ENCODE results near the gene TFAP2D.

The TFAP2D gene

DNA sequence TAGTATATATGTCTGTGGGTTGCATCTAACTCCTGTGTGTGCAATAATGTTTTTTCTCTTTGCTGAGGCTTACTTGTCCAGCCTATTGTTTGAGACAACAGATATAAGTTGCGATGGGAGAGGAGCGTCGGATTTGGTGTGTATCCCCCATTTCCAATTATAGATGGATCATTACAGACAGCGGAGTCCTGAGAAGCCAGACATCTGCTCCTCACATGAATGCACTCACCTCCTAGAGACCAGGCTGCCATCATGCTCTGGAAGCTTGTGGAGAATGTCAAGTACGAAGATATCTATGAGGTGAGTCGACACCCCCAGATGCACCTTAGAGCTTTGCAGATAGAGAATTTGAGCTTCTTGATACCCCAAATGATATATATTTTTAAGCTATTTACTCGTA lies 105.3 kb downstream of the TFAP2D start, which contains the start of gene TFAP2B:
Gene TFAP2B, plus strand, starts transcription at position 199 of the 400 bp plus-strand sequence. Its CDS starts 21 bp downstream, at position 220.
- ChIA-PET POLR2A (ENCODE audit: low non-redundant PET) (no interaction called here), CTCF (interaction anchor here (0.6 kb wide), 1 partner anchor 10 kb away, joined by 3 read pairs; no protein-coding TSS in a partner anchor)
- TF ChIP-seq, protein P1, sequence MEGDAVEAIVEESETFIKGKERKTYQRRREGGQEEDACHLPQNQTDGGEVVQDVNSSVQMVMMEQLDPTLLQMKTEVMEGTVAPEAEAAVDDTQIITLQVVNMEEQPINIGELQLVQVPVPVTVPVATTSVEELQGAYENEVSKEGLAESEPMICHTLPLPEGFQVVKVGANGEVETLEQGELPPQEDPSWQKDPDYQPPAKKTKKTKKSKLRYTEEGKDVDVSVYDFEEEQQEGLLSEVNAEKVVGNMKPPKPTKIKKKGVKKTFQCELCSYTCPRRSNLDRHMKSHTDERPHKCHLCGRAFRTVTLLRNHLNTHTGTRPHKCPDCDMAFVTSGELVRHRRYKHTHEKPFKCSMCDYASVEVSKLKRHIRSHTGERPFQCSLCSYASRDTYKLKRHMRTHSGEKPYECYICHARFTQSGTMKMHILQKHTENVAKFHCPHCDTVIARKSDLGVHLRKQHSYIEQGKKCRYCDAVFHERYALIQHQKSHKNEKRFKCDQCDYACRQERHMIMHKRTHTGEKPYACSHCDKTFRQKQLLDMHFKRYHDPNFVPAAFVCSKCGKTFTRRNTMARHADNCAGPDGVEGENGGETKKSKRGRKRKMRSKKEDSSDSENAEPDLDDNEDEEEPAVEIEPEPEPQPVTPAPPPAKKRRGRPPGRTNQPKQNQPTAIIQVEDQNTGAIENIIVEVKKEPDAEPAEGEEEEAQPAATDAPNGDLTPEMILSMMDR (conservative IDR thresholded peaks at IDR 0.05; ENCODE audit: low read depth) = no peak
- DNase-seq (ENCODE audit: low spot score) = no peak
- H3K27ac ChIP-seq = no peak within 1 kb of the TSS

DNA sequence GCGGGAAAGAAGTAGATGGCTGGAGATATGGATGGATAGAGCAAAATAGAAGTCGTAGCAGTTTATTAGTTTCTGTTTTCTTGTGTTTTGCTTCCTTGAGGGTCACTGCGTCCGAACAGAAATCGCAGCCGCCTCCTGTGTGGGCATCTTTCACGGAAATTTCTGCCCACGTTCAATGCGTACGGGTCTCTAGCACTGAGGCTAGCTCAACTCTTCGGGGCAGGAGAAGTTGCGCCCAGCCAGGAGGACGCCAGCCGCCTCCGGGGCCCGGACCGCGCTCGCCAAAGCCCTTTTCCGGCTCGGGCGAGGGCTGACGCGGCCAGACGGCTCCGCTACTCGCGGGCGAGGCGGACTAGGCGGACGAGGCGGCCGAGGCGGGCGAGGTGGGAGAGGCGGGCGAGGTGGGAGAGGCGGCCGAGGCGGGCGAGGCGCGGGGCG lies 106.2 kb downstream of the TFAP2D start:
- ChIA-PET CTCF (interaction anchor here (0.6 to 0.8 kb wide), 2 partner anchors 10 to 32 kb away, joined by 3 to 4 read pairs; no protein-coding TSS in a partner anchor), POLR2A (ENCODE audit: low non-redundant PET) (no interaction called here)
- no peak for DNase-seq (ENCODE audit: low spot score)
- H3K27ac ChIP-seq = no peak overlapping the region
- TF ChIP-seq, protein P1 (conservative IDR thresholded peaks at IDR 0.05; ENCODE audit: low read depth) = no peak

DNA sequence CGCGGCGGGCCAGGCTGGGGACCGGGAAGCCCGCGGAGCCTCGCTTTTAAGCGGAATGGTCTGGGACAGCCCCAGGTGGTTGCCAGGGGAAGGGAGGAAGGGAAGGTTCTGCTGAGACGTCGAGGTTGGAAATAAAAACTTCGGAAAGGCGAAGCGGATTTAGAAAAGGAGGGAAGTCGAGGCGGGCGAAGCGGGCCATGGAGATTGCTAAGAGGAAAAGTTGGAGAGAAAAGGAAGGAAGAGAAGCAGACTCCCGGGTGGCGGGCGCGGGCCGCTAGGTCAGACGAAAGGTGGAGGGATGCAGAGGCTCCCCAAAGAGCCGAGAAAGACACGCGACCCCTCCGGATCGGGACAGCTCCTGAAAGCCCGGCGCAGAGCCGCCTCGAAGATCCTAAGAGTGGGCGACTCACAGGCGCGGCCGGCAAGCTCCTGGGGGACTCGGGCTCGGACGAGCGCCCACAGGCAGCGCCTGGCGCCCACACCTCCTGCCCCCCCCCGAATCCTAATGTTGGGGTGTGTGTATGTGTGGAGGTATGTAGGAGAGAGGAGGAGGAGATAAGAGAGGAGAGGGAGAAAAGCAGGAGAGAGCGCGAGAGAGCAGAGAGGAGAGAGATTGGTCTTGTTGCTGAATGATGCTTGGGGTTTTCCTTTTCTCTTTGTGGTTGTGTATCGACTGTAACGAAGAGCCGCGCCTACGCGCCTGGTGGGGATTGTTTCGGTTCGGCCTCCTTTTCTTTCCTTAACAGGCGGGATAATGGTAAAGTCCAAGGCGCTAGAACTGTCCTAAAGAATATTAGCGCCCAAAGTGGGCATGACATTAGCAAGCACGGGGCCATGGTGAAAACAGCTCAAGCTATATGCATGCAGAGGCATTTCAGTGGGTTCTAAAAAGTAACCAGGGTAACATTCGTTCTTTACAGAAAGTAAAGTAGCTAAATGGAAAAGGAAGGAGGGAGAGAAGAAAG lies 106.9 kb downstream of the TFAP2D start:
- no peak for DNase-seq (ENCODE audit: low spot score)
- no peak overlapping the region for H3K27ac ChIP-seq
- ChIA-PET POLR2A (ENCODE audit: low non-redundant PET) (no interaction called here), CTCF (interaction anchor here (0.6 to 0.8 kb wide), 2 partner anchors 26 to 31 kb away, joined by 3 to 4 read pairs; no protein-coding TSS in a partner anchor)
- TF ChIP-seq, protein P1 (conservative IDR thresholded peaks at IDR 0.05; ENCODE audit: low read depth) = no peak

DNA sequence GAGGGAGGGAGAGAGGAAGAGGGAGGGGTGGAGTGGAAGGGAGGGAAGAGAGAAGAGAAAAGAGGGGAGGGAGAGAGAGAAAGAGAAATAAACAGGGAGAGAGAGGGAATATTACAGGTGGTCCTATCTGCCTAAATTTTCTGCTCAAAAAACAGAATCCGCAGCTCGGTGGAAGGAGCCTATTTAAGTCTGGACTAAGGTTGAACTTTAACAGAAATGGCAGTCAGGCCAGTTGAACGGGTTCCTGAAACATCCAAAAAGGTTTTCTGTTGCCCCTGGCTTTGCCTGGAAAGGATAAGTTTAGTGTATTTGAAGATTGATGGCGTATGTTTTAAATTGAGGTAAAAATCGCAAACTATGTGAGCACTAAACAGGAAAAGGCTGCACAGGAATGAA lies 107.5 kb downstream of the TFAP2D start:
- ChIA-PET CTCF (no interaction called here), POLR2A (ENCODE audit: low non-redundant PET) (no interaction called here)

DNA sequence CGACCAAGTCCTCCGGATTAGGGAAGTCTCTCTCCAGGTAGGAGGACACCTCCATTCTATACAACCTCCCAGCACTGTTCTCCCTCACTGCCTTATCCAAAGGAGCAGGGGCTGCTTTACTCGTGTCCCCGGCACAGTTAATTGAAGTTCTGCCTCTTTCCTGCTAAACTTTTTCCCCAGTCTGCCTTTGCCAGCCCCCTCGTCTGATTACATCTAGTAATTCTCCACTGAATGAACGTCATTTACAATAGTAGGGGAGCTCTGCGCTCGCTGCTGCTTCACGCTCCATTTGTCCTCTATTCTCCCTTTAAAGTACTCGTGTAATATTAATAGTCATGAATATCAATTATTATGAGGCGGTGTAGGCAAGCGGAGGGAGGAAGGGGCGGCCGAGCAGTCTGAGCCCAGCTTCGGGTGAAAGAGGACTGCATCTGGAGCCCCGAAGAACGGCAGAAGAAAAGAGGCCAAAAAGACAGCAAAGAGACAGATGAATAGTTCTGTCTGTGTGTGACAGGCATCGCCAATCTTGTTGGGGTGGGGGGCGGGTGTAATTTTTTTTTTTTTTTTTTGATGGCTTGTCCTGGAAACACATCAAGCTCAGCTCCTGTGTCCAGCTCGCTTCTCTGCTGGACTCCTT lies 108.2 kb downstream of the TFAP2D start:
- no peak overlapping the region for H3K27ac ChIP-seq
- no peak for DNase-seq (ENCODE audit: low spot score)
- CTCF ChIA-PET = interaction anchor here (0.6 kb wide), 1 partner anchor 8 kb away, joined by 8 read pairs; no protein-coding TSS in a partner anchor
- TF ChIP-seq, protein P1 (conservative IDR thresholded peaks at IDR 0.05; ENCODE audit: low read depth) = no peak
- POLR2A ChIA-PET (ENCODE audit: low non-redundant PET) = no interaction called here

More for the DNA sequence above, 107.5 kb downstream of the TFAP2D start:
- TF ChIP-seq, protein P1 (conservative IDR thresholded peaks at IDR 0.05; ENCODE audit: low read depth) = no peak
- no peak overlapping the region for H3K27ac ChIP-seq
- DNase-seq (ENCODE audit: low spot score) = no peak

DNA sequence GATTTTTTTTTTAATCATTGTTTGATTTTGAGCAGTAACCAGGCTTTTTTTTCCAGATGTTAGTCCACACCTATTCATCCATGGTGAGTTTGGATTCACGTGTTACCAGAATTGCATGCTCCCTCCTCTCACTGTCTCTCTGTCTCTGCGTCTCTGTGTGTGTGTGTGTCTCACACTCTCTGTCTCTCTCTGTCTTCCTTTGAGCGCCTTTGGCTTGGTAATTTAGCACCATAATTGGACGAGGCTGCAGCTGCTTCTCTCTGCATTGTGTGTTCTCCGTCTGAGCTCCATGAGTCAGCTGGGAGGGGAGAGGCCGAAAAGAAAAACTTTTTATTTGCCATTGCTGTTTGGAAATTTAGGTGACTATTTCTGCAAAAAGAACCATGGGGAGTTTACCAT lies 108.8 kb downstream of the TFAP2D start:
- TF ChIP-seq, protein P1 (conservative IDR thresholded peaks at IDR 0.05; ENCODE audit: low read depth) = no peak
- no peak overlapping the region for H3K27ac ChIP-seq
- POLR2A ChIA-PET (ENCODE audit: low non-redundant PET) = no interaction called here
- DNase-seq (ENCODE audit: low spot score) = no peak
- CTCF ChIA-PET = no interaction called here
